GM23338 (cell line): ENCODE data around the gene CHTF8. TPM values are rescaled to one million over a fixed set of nuclear protein-coding genes. Genes with fewer than 3 reads are reported as not detected.
A peak's percentile ranks its signal among the peaks of the same experiment; 100 is the strongest.

Experiments
- ATAC-seq: fragments of 200-7000 bp; cut with Tn5 transposase; 3 replicates; pipeline ENCODE4 v1.9.1; 2020
- DNase-seq: peaks from one replicate; pipeline ENCODE4 v3.0.0-alpha.2; 2015; ENCODE audit warnings: low spot score
- H2AFZ ChIP-seq: fragments of 200-600 bp; sonication (generic); 2 replicates; pipeline ENCODE4 v1.8.0; 2016; ENCODE audit warnings: antibody characterized with exemption, mild to moderate bottlenecking, moderate library complexity
- H3F3A ChIP-seq: fragments of 200-600 bp; sonication (generic); replicated peaks from 2 replicates; pipeline ENCODE4 v1.8.0; 2017; ENCODE audit warnings: antibody characterized with exemption, mixed run types, low read depth
- H3K27ac ChIP-seq: fragments of 200-600 bp; sonication (generic); 2 replicates; pipeline ENCODE4 v1.6.1; 2016; ENCODE audit warnings: low read depth
- H3K27me3 ChIP-seq: fragments of 200-600 bp; sonication (generic); 2 replicates; pipeline ENCODE4 v1.8.0; 2016; ENCODE audit warnings: mild to moderate bottlenecking, mixed run types, moderate library complexity; ENCODE audit not compliant: insufficient read depth
- H3K36me3 ChIP-seq: fragments of 200-600 bp; sonication (generic); 2 replicates; pipeline ENCODE4 v1.8.0; 2016; ENCODE audit warnings: mild to moderate bottlenecking; ENCODE audit not compliant: insufficient read depth
- H3K4me1 ChIP-seq: fragments of 200-600 bp; sonication (generic); 2 replicates; pipeline ENCODE4 v1.8.0; 2016; ENCODE audit warnings: mild to moderate bottlenecking, moderate library complexity; ENCODE audit not compliant: insufficient read depth
- H3K4me2 ChIP-seq: fragments of 200-600 bp; sonication (generic); 2 replicates; pipeline ENCODE4 v1.7.1; 2017; ENCODE audit warnings: mixed run types
- H3K4me3 ChIP-seq: fragments of 200-600 bp; sonication (generic); 2 replicates; pipeline ENCODE4 v1.6.1; 2016; ENCODE audit warnings: mixed run types
- H3K79me2 ChIP-seq: fragments of 200-600 bp; sonication (generic); replicated peaks from 2 replicates; pipeline ENCODE4 v1.8.0; 2017; ENCODE audit warnings: mild to moderate bottlenecking; ENCODE audit not compliant: insufficient read depth
- H3K9me2 ChIP-seq: fragments of 200-600 bp; sonication (generic); 2 replicates; pipeline ENCODE4 v1.8.0; 2017; ENCODE audit not compliant: insufficient read depth
- H4K20me1 ChIP-seq: fragments of 200-600 bp; sonication (generic); replicated peaks from 2 replicates; pipeline ENCODE4 v1.8.0; 2017; ENCODE audit warnings: mild to moderate bottlenecking; ENCODE audit not compliant: insufficient read depth
- H3K27ac Mint-ChIP-seq: 2 replicates; pipeline ENCODE4 v1.8.0; 2020; ENCODE audit warnings: inconsistent platforms, mild to moderate bottlenecking, moderate library complexity, mixed read lengths
- H3K27me3 Mint-ChIP-seq: 3 replicates; pipeline ENCODE4 v1.8.0; 2022; ENCODE audit warnings: low read depth, mild to moderate bottlenecking, moderate library complexity, mixed read lengths, inconsistent platforms; ENCODE audit not compliant: insufficient read depth, poor library complexity
- H3K36me3 Mint-ChIP-seq: 3 replicates; pipeline ENCODE4 v1.8.0; 2021; ENCODE audit warnings: low read depth, mild to moderate bottlenecking, inconsistent platforms, moderate library complexity, mixed read lengths
- H3K4me1 Mint-ChIP-seq: 3 replicates; pipeline ENCODE4 v1.8.0; 2020; ENCODE audit warnings: mild to moderate bottlenecking, inconsistent platforms, mixed read lengths
- H3K4me3 Mint-ChIP-seq: 3 replicates; pipeline ENCODE4 v1.8.0; 2021; ENCODE audit warnings: moderate library complexity, mild to moderate bottlenecking, inconsistent platforms, mixed read lengths
- H3K9me3 Mint-ChIP-seq: 3 replicates; pipeline ENCODE4 v1.8.0; 2020; ENCODE audit warnings: moderate library complexity, mild to moderate bottlenecking, inconsistent platforms, mixed read lengths
- CREB1 ChIP-seq: fragments of 250-450 bp; sonication (Bioruptor Pico); IDR thresholded peaks from 2 replicates; pipeline ENCODE4 v1.5.0; 2020; ENCODE audit warnings: low read depth, mild to moderate bottlenecking, moderate library complexity
- ETS1 ChIP-seq: IDR thresholded peaks from 2 replicates; pipeline ENCODE4 v1.6.1; 2016; ENCODE audit warnings: antibody characterized with exemption
- EZH2 ChIP-seq: fragments of 200-600 bp; sonication (generic); IDR thresholded peaks from one replicate; pipeline ENCODE4 v1.8.0; 2017; ENCODE audit warnings: antibody characterized with exemption, mild to moderate bottlenecking, low read depth; ENCODE audit not compliant: unreplicated experiment
- EZH2phosphoT487 ChIP-seq: fragments of 200-600 bp; sonication (generic); IDR thresholded peaks from one replicate; pipeline ENCODE4 v1.8.1; 2018; ENCODE audit warnings: antibody characterized with exemption; ENCODE audit not compliant: unreplicated experiment
- JUNB ChIP-seq: IDR thresholded peaks from one replicate; pipeline ENCODE4 v1.6.1; 2016; ENCODE audit warnings: antibody characterized with exemption; ENCODE audit not compliant: unreplicated experiment
- NANOG ChIP-seq: IDR thresholded peaks from 2 replicates; pipeline ENCODE4 v1.6.1; 2016; ENCODE audit warnings: antibody characterized with exemption, borderline replicate concordance
- POLR2AphosphoS5 ChIP-seq: IDR thresholded peaks from 2 replicates; pipeline ENCODE4 v1.6.1; 2016; ENCODE audit warnings: antibody characterized with exemption, low read depth
- REST ChIP-seq: IDR thresholded peaks from one replicate; pipeline ENCODE4 v1.6.1; 2018; ENCODE audit warnings: antibody characterized with exemption; ENCODE audit not compliant: unreplicated experiment
- STAT1 ChIP-seq: IDR thresholded peaks from one replicate; pipeline ENCODE4 v1.6.1; 2016; ENCODE audit warnings: antibody characterized with exemption; ENCODE audit not compliant: unreplicated experiment
- ZNF114 ChIP-seq: fragments of 250-450 bp; sonication (Bioruptor Pico); IDR thresholded peaks from 2 replicates; pipeline ENCODE4 v1.5.0; 2020; ENCODE audit warnings: mild to moderate bottlenecking, moderate library complexity
- ZNF331 ChIP-seq: fragments of 250-450 bp; sonication (Bioruptor Pico); IDR thresholded peaks from 2 replicates; pipeline ENCODE4 v1.5.0; 2020; ENCODE audit warnings: low read depth, mild to moderate bottlenecking, moderate library complexity
- ZNF462 ChIP-seq: fragments of 250-450 bp; sonication (Bioruptor Pico); IDR thresholded peaks from 2 replicates; pipeline ENCODE4 v1.5.0; 2020; ENCODE audit warnings: mild to moderate bottlenecking, moderate library complexity
- polyA plus RNA-seq: library from polyadenylated mRNA; unstranded; fragments of >200 nt; fragmentation: Nextera tagmentation; extraction: Ambion mirVana; gene quantifications from 2 replicates; pipeline ENCODE4 v1.2.1, GENCODE V29; 2016
- total RNA-seq: library from RNA; depleted of rRNA; stranded (reverse); fragments of >200 nt; shearing (Covaris generic); gene quantifications from 2 replicates; pipeline ENCODE4 v1.2.3, GENCODE V29; 2014

The CHTF8 gene
- total and polyA plus RNA-seq, 2 experiments from 2014 or later = 24.4 to 155 TPM

- Histone ChIP-seq H3F3A (0 out of 2 replicates have a peak, but pooled peaks cover 5% of the 10 kb centered on the region), H3K27ac (no peak overlapping the region), H2AFZ (no peak overlapping the region), H3K79me2 (no peaks in the 10 kb centered on the region), H3K36me3 (peaks cover 52% of the 10 kb centered on the region), H4K20me1 (peaks cover 15% of the 10 kb centered on the region; the same call in 1 of the 2 replicates), H3K9me2 (no peaks in the 10 kb centered on the region), H3K4me1 (no peaks in the 10 kb centered on the region), H3K4me2 (no peak overlapping the region), H3K27me3 (no peaks in the 10 kb centered on the region), H3K4me3 (no peak overlapping the region)
- H3K4me3 Mint-ChIP-seq = no peak overlapping the region
- ATAC-seq = no peak
- no peak for DNase-seq
- H3K36me3 Mint-ChIP-seq = peaks cover 78% of the 10 kb centered on the region
- peaks cover 4% of the 10 kb centered on the region for H3K27me3 Mint-ChIP-seq
- no peak for TF ChIP-seq EZH2
- TF ChIP-seq NANOG = no peak
- no peak for TF ChIP-seq ZNF114 (CRISPR knock-in tag)
- TF ChIP-seq POLR2AphosphoS5 = no peak
- no peak for TF ChIP-seq ETS1
- no peak for TF ChIP-seq CREB1 (CRISPR knock-in tag)
- no peak for TF ChIP-seq ZNF331 (CRISPR knock-in tag)
- no peak for TF ChIP-seq STAT1
- no peak for TF ChIP-seq JUNB
- no peak for TF ChIP-seq REST
- no peak for TF ChIP-seq ZNF462 (CRISPR knock-in tag)
- no peak for TF ChIP-seq EZH2phosphoT487
- H3K4me1 Mint-ChIP-seq = peaks cover 1% of the 10 kb centered on the region; the same call in 1 of the 3 replicates
- H3K9me3 Mint-ChIP-seq = no peaks in the 10 kb centered on the region; the same call in 2 of the 3 replicates
- H3K27ac Mint-ChIP-seq = peak overlapping the region; percentile 8; the same call in 1 of the 2 replicates
Observed at GRCh38 chr16:69166221-69166833, 33.9 kb upstream of the CHTF8 start.
